Neural progenitor cell (in vitro differentiated cells): ENCODE data around the gene LYST. TPM values are rescaled to one million over a fixed set of nuclear protein-coding genes. Genes with fewer than 3 reads are reported as not detected.

ENCODE experiments used
- DNase-seq: peaks from one replicate; pipeline ENCODE4 v3.0.0-alpha.2; 2016; ENCODE audit warnings: low spot score
- H2AFZ ChIP-seq: fragments of 200-600 bp; sonication (generic); replicated peaks from 2 replicates; pipeline ENCODE4 v1.6.1; 2016; ENCODE audit warnings: antibody characterized with exemption
- H3F3A ChIP-seq: fragments of 200-600 bp; sonication (generic); 2 replicates; pipeline ENCODE4 v1.6.1; 2016; ENCODE audit warnings: antibody characterized with exemption, low read depth
- H3K27ac ChIP-seq: fragments of 200-600 bp; sonication (generic); 2 replicates; pipeline ENCODE4 v1.5.1; 2016; ENCODE audit warnings: mild to moderate bottlenecking
- H3K27me3 ChIP-seq: fragments of 200-600 bp; sonication (generic); 2 replicates; pipeline ENCODE4 v1.6.1; 2016; ENCODE audit warnings: mild to moderate bottlenecking, moderate library complexity
- H3K36me3 ChIP-seq: fragments of 200-600 bp; sonication (generic); 2 replicates; pipeline ENCODE4 v1.5.1; 2016
- H3K4me1 ChIP-seq: fragments of 200-600 bp; sonication (generic); 2 replicates; pipeline ENCODE4 v1.6.1; 2016; ENCODE audit warnings: mixed run types
- H3K4me2 ChIP-seq: fragments of 200-600 bp; sonication (generic); 2 replicates; pipeline ENCODE4 v1.6.1; 2016
- H3K4me3 ChIP-seq: fragments of 200-600 bp; sonication (generic); 2 replicates; pipeline ENCODE4 v1.5.1; 2016
- H3K79me2 ChIP-seq: fragments of 200-600 bp; sonication (generic); 2 replicates; pipeline ENCODE4 v1.6.1; 2016; ENCODE audit warnings: low read depth
- H3K9ac ChIP-seq: fragments of 200-600 bp; sonication (generic); 2 replicates; pipeline ENCODE4 v1.6.1; 2016
- H3K9me3 ChIP-seq: fragments of 200-600 bp; sonication (generic); 2 replicates; pipeline ENCODE4 v1.5.1; 2016; ENCODE audit warnings: low read depth
- H4K20me1 ChIP-seq: fragments of 200-600 bp; sonication (generic); 2 replicates; pipeline ENCODE4 v1.6.1; 2016; ENCODE audit warnings: low read depth
- H3K27ac Mint-ChIP-seq: 3 replicates; pipeline ENCODE4 v1.8.0; 2021; ENCODE audit warnings: mixed read lengths
- H3K27me3 Mint-ChIP-seq: 2 replicates; pipeline ENCODE4 v1.8.0; 2022; ENCODE audit warnings: low read depth, mild to moderate bottlenecking, inconsistent platforms, moderate library complexity, mixed read lengths; ENCODE audit not compliant: insufficient read depth
- H3K36me3 Mint-ChIP-seq: 3 replicates; pipeline ENCODE4 v1.8.0; 2021; ENCODE audit warnings: mixed read lengths
- H3K4me1 Mint-ChIP-seq: 3 replicates; pipeline ENCODE4 v1.8.0; 2021; ENCODE audit warnings: mixed read lengths
- H3K4me3 Mint-ChIP-seq: 3 replicates; pipeline ENCODE4 v1.8.0; 2021; ENCODE audit warnings: mild to moderate bottlenecking, moderate library complexity, mixed read lengths
- H3K9me3 Mint-ChIP-seq: 3 replicates; pipeline ENCODE4 v1.8.0; 2020; ENCODE audit warnings: mixed read lengths
- CTCF ChIP-seq: fragments of 200-600 bp; sonication (generic); IDR thresholded peaks from 2 replicates; pipeline ENCODE4 v1.5.1; 2017; ENCODE audit warnings: antibody characterized with exemption, mild to moderate bottlenecking
- EZH2 ChIP-seq: fragments of 200-600 bp; sonication (generic); IDR thresholded peaks from 2 replicates; pipeline ENCODE4 v1.6.1; 2017; ENCODE audit warnings: antibody characterized with exemption, mild to moderate bottlenecking, moderate library complexity
- EZH2phosphoT487 ChIP-seq: fragments of 200-600 bp; sonication (generic); IDR thresholded peaks from 2 replicates; pipeline ENCODE4 v1.6.1; 2017; ENCODE audit warnings: antibody characterized with exemption
- total RNA-seq: library from RNA; depleted of rRNA; stranded (reverse); fragments of >200 nt; gene quantifications from 2 replicates; pipeline ENCODE4 v1.2.3, GENCODE V29; 2015; ENCODE audit warnings: low replicate concordance

The LYST gene
- total RNA-seq, 1 donor from 2014 or later: 0.82 TPM

GRCh38 chr1:235781807-235782206 lies 84.9 kb downstream of the LYST start:
- H3K9ac ChIP-seq: no peak overlapping the region
- peaks cover 5% of the 10 kb centered on the region for H3K4me1 ChIP-seq
- no peaks in the 10 kb centered on the region for H3K79me2 ChIP-seq
- H3F3A ChIP-seq: peaks cover 10% of the 10 kb centered on the region
- Mint-ChIP-seq H3K4me3 (no peak overlapping the region), H3K27me3 (peaks cover 3% of the 10 kb centered on the region), H3K27ac (no peak overlapping the region), H3K4me1 (no peaks in the 10 kb centered on the region), H3K36me3 (no peaks in the 10 kb centered on the region), H3K9me3 (no peaks in the 10 kb centered on the region)
- H3K4me2 ChIP-seq: no peak overlapping the region
- H3K4me3 ChIP-seq: no peak overlapping the region
- H3K27ac ChIP-seq: no peak overlapping the region
- no peak for DNase-seq
- H3K27me3 ChIP-seq: no peaks in the 10 kb centered on the region
- no peaks in the 10 kb centered on the region for H4K20me1 ChIP-seq
- no peak overlapping the region for H2AFZ ChIP-seq
- H3K9me3 ChIP-seq: no peaks in the 10 kb centered on the region
- H3K36me3 ChIP-seq: no peaks in the 10 kb centered on the region
- TF ChIP-seq CTCF (no peak), EZH2 (no peak), EZH2phosphoT487 (no peak)

- Histone ChIP-seq H3K9ac (no peak overlapping the region), H3K4me3 (no peak overlapping the region), H2AFZ (no peak overlapping the region), H3K9me3 (no peaks in the 10 kb centered on the region), H4K20me1 (no peaks in the 10 kb centered on the region), H3K27ac (no peak overlapping the region), H3F3A (peaks cover 10% of the 10 kb centered on the region), H3K4me2 (no peak overlapping the region), H3K79me2 (no peaks in the 10 kb centered on the region), H3K27me3 (no peaks in the 10 kb centered on the region), H3K4me1 (peaks cover 5% of the 10 kb centered on the region), H3K36me3 (no peaks in the 10 kb centered on the region)
- H3K27ac Mint-ChIP-seq: no peak overlapping the region
- no peak for TF ChIP-seq CTCF
- TF ChIP-seq EZH2phosphoT487: no peak
- no peak for TF ChIP-seq EZH2
- DNase-seq: no peak
- peaks cover 3% of the 10 kb centered on the region for H3K27me3 Mint-ChIP-seq
- no peaks in the 10 kb centered on the region for H3K9me3 Mint-ChIP-seq
- H3K4me3 Mint-ChIP-seq: no peak overlapping the region
- H3K36me3 Mint-ChIP-seq: no peaks in the 10 kb centered on the region
- H3K4me1 Mint-ChIP-seq: no peaks in the 10 kb centered on the region
Measured at GRCh38 chr1:235779770-235780169, 86.9 kb downstream of the LYST start.

- no peaks in the 10 kb centered on the region for H3K27me3 Mint-ChIP-seq
- Histone ChIP-seq H3K79me2 (no peaks in the 10 kb centered on the region), H3K4me2 (no peak overlapping the region), H2AFZ (no peak overlapping the region), H3K4me1 (no peaks in the 10 kb centered on the region), H3K27me3 (no peaks in the 10 kb centered on the region), H3K9me3 (no peaks in the 10 kb centered on the region), H3K36me3 (no peaks in the 10 kb centered on the region), H3K9ac (no peak overlapping the region), H3F3A (no peaks in the 10 kb centered on the region), H3K4me3 (no peak overlapping the region), H3K27ac (no peak overlapping the region), H4K20me1 (no peaks in the 10 kb centered on the region)
- no peaks in the 10 kb centered on the region for H3K9me3 Mint-ChIP-seq
- TF ChIP-seq CTCF: no peak
- TF ChIP-seq EZH2phosphoT487: no peak
- no peak for TF ChIP-seq EZH2
- H3K27ac Mint-ChIP-seq: no peak overlapping the region
- H3K4me3 Mint-ChIP-seq: no peak overlapping the region
- no peak for DNase-seq
- H3K36me3 Mint-ChIP-seq: no peaks in the 10 kb centered on the region
- H3K4me1 Mint-ChIP-seq: no peaks in the 10 kb centered on the region
Measured at GRCh38 chr1:235776396-235776795, 90.3 kb downstream of the LYST start.
